SK-N-SH (cell line): ENCODE data around the gene BAZ1A. TPM values are rescaled to one million over a fixed set of nuclear protein-coding genes. Genes with fewer than 3 reads are reported as not detected.

ENCODE experiments used
- CTCF ChIA-PET: fragments of 300-600, 350-600 bp; formaldehyde crosslinking; extraction: SDS; loops from one replicate; lab custom pipeline; 2021; lab: Yijun Ruan, JAX
- POLR2A ChIA-PET: fragments of 350-600 bp; sonication (Branson Sonifier 250); formaldehyde crosslinking; extraction: SDS; loops from one replicate; lab custom pipeline; 2020; ENCODE audit warnings: antibody characterized with exemption, inconsistent platforms; lab: Yijun Ruan, JAX
- DNase-seq: peaks from one replicate; pipeline ENCODE4 v3.0.0; 2012
- H2AFZ ChIP-seq: fragments of 200-600 bp; sonication (generic); 2 replicates; pipeline ENCODE4 v1.8.1; 2016; ENCODE audit warnings: antibody characterized with exemption, mild to moderate bottlenecking, low read depth
- H3F3A ChIP-seq: fragments of 200-600 bp; sonication (generic); replicated peaks from 2 replicates; pipeline ENCODE3; 2016; ENCODE audit warnings: antibody characterized with exemption, mild to moderate bottlenecking; ENCODE audit not compliant: insufficient read depth
- H3K27ac ChIP-seq, 2 experiments: fragments of 200-500 bp in 1 of 2; fragments of 200-600 bp in 1 of 2; sonication (Bioruptor generic) in 1 of 2; sonication (generic), shearing (Covaris generic) in 1 of 2; 2 replicates each; pipeline versions ENCODE4 v1.5.1 to v1.6.1; 2014 to 2016; ENCODE audit warnings: low read depth in 2 of 2, inconsistent platforms in 1 of 2, low read length in 1 of 2, mild to moderate bottlenecking in 1 of 2, mixed read lengths in 1 of 2
- H3K27me3 ChIP-seq: fragments of 200-600 bp; sonication (generic), shearing (Covaris generic); 2 replicates; pipeline ENCODE4 v1.6.1; 2016; ENCODE audit warnings: mixed run types; ENCODE audit not compliant: insufficient read depth
- H3K36me3 ChIP-seq, 2 experiments: fragments of 200-500 bp in 1 of 2; fragments of 200-600 bp in 1 of 2; sonication (Bioruptor generic) in 1 of 2; sonication (generic) in 1 of 2; replicated peaks in 1 of 2; 2 replicates each; pipeline versions ENCODE3 to v1.5.1; 2014 to 2016; ENCODE audit warnings: low read length in 1 of 2, mild to moderate bottlenecking in 1 of 2; ENCODE audit not compliant: insufficient read depth in 2 of 2, control insufficient read depth in 1 of 2
- H3K4me1 ChIP-seq, 2 experiments: fragments of 200-500 bp in 1 of 2; fragments of 200-600 bp in 1 of 2; sonication (Bioruptor generic) in 1 of 2; sonication (generic), shearing (Covaris generic) in 1 of 2; 2 replicates each; pipeline versions ENCODE4 v1.5.1 to v1.6.1; 2014 to 2016; ENCODE audit warnings: low read depth in 1 of 2, low read length in 1 of 2, mixed run types in 1 of 2; ENCODE audit not compliant: insufficient read depth in 2 of 2, control insufficient read depth in 1 of 2
- H3K4me2 ChIP-seq: fragments of 200-600 bp; sonication (generic), shearing (Covaris generic); 2 replicates; pipeline ENCODE4 v1.6.1; 2017; ENCODE audit warnings: mixed run types
- H3K4me3 ChIP-seq, 2 experiments: fragments of 200-500 bp in 1 of 2; fragments of 200-600 bp in 1 of 2; sonication (Bioruptor generic) in 1 of 2; sonication (generic), shearing (Covaris generic) in 1 of 2; 2 replicates each; pipeline versions ENCODE4 v1.5.1 to v1.8.1; 2014 to 2016; ENCODE audit warnings: low read depth in 2 of 2, inconsistent platforms in 1 of 2, low read length in 1 of 2, mild to moderate bottlenecking in 1 of 2, mixed read lengths in 1 of 2, moderate library complexity in 1 of 2
- H3K79me2 ChIP-seq: fragments of 200-600 bp; sonication (generic); 2 replicates; pipeline ENCODE4 v1.8.1; 2017; ENCODE audit warnings: mild to moderate bottlenecking; ENCODE audit not compliant: insufficient read depth
- H3K9ac ChIP-seq: fragments of 200-600 bp; sonication (generic); 2 replicates; pipeline ENCODE4 v1.6.1; 2017; ENCODE audit warnings: mixed run types
- H3K9me2 ChIP-seq: fragments of 200-600 bp; sonication (generic); 2 replicates; pipeline ENCODE4 v1.6.1; 2017; ENCODE audit warnings: mixed run types
- H3K9me3 ChIP-seq: fragments of 200-600 bp; sonication (generic); 2 replicates; pipeline ENCODE4 v1.6.1; 2017; ENCODE audit warnings: mixed run types, mild to moderate bottlenecking, moderate library complexity
- H4K20me1 ChIP-seq: fragments of 200-600 bp; sonication (generic); 2 replicates; pipeline ENCODE4 v1.6.1; 2017; ENCODE audit warnings: mild to moderate bottlenecking, mixed run types; ENCODE audit not compliant: insufficient read depth
- CHD2 ChIP-seq: fragments of 150-350 bp; IDR thresholded peaks from 2 replicates; pipeline ENCODE4 v1.6.1; 2018; ENCODE audit warnings: low read length; ENCODE audit not compliant: partially characterized antibody
- ELF1 ChIP-seq: IDR thresholded peaks from 2 replicates; pipeline ENCODE4 v1.4.0; 2012
- FOSL2 ChIP-seq: IDR thresholded peaks from 2 replicates; pipeline ENCODE4 v1.4.0; 2012; ENCODE audit warnings: low read depth, mild to moderate bottlenecking, moderate library complexity, borderline replicate concordance
- FOXJ3 ChIP-seq: sonication (generic); formaldehyde crosslinking; IDR thresholded peaks from 2 replicates; pipeline ENCODE4 v1.5.1; 2020; ENCODE audit warnings: mild to moderate bottlenecking, missing genetic modification reagents
- FOXM1 ChIP-seq: IDR thresholded peaks from 2 replicates; pipeline ENCODE4 v1.4.0; 2012; ENCODE audit warnings: low read depth, mild to moderate bottlenecking
- GATA2 ChIP-seq: sonication (generic); formaldehyde crosslinking; IDR thresholded peaks from 2 replicates; pipeline ENCODE4 v1.5.0; 2020; ENCODE audit warnings: mild to moderate bottlenecking, missing genetic modification reagents
- MAX ChIP-seq: IDR thresholded peaks from 2 replicates; pipeline ENCODE4 v1.4.0; 2012; ENCODE audit warnings: low read depth
- MEF2A ChIP-seq: IDR thresholded peaks from 2 replicates; pipeline ENCODE4 v1.4.0; 2012; ENCODE audit warnings: low read depth, borderline replicate concordance
- MXI1 ChIP-seq: IDR thresholded peaks from 2 replicates; pipeline ENCODE4 v1.6.1; 2012; ENCODE audit warnings: mild to moderate bottlenecking, low read depth, low read length, improper control_type of control experiment
- NFIC ChIP-seq: IDR thresholded peaks from 2 replicates; pipeline ENCODE4 v1.4.0; 2012; ENCODE audit warnings: borderline replicate concordance
- NRF1 ChIP-seq: IDR thresholded peaks from 2 replicates; pipeline ENCODE4 v1.6.1; 2012; ENCODE audit warnings: low read depth, mild to moderate bottlenecking, low read length
- POLR2AphosphoS5 ChIP-seq: IDR thresholded peaks from 2 replicates; pipeline ENCODE4 v1.6.1; 2012; ENCODE audit warnings: low read depth, low read length
- RCOR1 ChIP-seq: fragments of 150-350 bp; IDR thresholded peaks from 2 replicates; pipeline ENCODE4 v1.6.1; 2017; ENCODE audit warnings: antibody characterized with exemption, low read length
- RFX5 ChIP-seq: IDR thresholded peaks from 2 replicates; pipeline ENCODE4 v1.6.1; 2012; ENCODE audit warnings: mild to moderate bottlenecking, improper control_type of control experiment, low read length
- TEAD4 ChIP-seq: IDR thresholded peaks from 2 replicates; pipeline ENCODE4 v1.4.0; 2012; ENCODE audit warnings: mild to moderate bottlenecking, borderline replicate concordance; ENCODE audit not compliant: insufficient read depth
- USF1 ChIP-seq: IDR thresholded peaks from 2 replicates; pipeline ENCODE4 v1.4.0; 2012; ENCODE audit warnings: low read depth, borderline replicate concordance
- USF2 ChIP-seq: fragments of 150-350 bp; IDR thresholded peaks from 2 replicates; pipeline ENCODE4 v1.6.1; 2017; ENCODE audit warnings: antibody characterized with exemption, low read length, low read depth, borderline replicate concordance
- YY1 ChIP-seq: IDR thresholded peaks from 2 replicates; pipeline ENCODE4 v1.4.0; 2012; ENCODE audit warnings: low read depth, mild to moderate bottlenecking
- WGBS: methylation state at CpG from one replicate; pipeline ENCODE4 v1.1.6; 2017; ENCODE audit warnings: low lambda C conversion rate; 5-methylcytosine and 5-hydroxymethylcytosine counted together
- polyA plus RNA-seq, 3 experiments: library from polyadenylated mRNA; depleted of rRNA; stranded (reverse); fragments of >200 nt; gene quantifications; 2 replicates each; pipeline ENCODE4 v1.2.3, GENCODE V29; 2012

BAZ1A gene
- polyA plus RNA-seq, 1 of the 3 experiments (the other 2 are of a cell fraction): 17.4 TPM

- H2AFZ ChIP-seq: no peak overlapping the region
- H3K4me3 ChIP-seq: no peak overlapping the region
- peaks cover under 1 to 3% of the 10 kb centered on the region in 2 experiments; a peak in 2 of 4 replicates for H3K4me1 ChIP-seq
- ChIA-PET CTCF (no interaction called here), POLR2A (no interaction called here)
- peaks cover 94% of the 10 kb centered on the region for H3K79me2 ChIP-seq
- no peak overlapping the region for H3K27ac ChIP-seq
- no peaks in the 10 kb centered on the region for H3K9me2 ChIP-seq
- peak; percentile 56 for DNase-seq
- peaks cover 3 to 12% of the 10 kb centered on the region in 2 experiments for H3K36me3 ChIP-seq
- no peak overlapping the region for H3K9ac ChIP-seq
- 66% methylated on average over 5 of the region's 5 CpGs for WGBS
- no peaks in the 10 kb centered on the region for H3K27me3 ChIP-seq
- TF ChIP-seq USF1: no peak
- TF ChIP-seq RCOR1: peak; percentile 52
- TF ChIP-seq, all 33 proteins: peak for 1
- peaks cover 2% of the 10 kb centered on the region for H3F3A ChIP-seq
- no peak overlapping the region for H3K4me2 ChIP-seq
- peaks cover 25% of the 10 kb centered on the region for H4K20me1 ChIP-seq
- H3K9me3 ChIP-seq: no peaks in the 10 kb centered on the region
Measured at GRCh38 chr14:34867199-34867598, 8.0 kb downstream of the BAZ1A start.

- Histone ChIP-seq H3K79me2 (peaks cover 90% of the 10 kb centered on the region), H3K36me3 (peaks cover 7 to 13% of the 10 kb centered on the region in 2 experiments)
- ChIA-PET POLR2A (no interaction called here), CTCF (no interaction called here)
- TF ChIP-seq ELF1 (no peak), TEAD4 (no peak), CHD2 (no peak), FOSL2 (no peak), MXI1 (no peak), FOXM1 (no peak), USF2 (no peak), MAX (no peak), MEF2A (no peak), FOXJ3 (CRISPR knock-in tag) (no peak), RFX5 (no peak), NRF1 (no peak), NFIC (no peak), USF1 (no peak), POLR2AphosphoS5 (no peak), YY1 (no peak), GATA2 (CRISPR knock-in tag) (no peak)
- TF ChIP-seq, all 33 proteins: peak for 0
- Histone ChIP-seq H3K4me2 (no peak overlapping the region), H3K4me3 (no peak overlapping the region), H2AFZ (no peak overlapping the region), H3F3A (peaks cover 6% of the 10 kb centered on the region), H3K9me2 (no peaks in the 10 kb centered on the region), H3K4me1 (peaks cover 0 to 3% of the 10 kb centered on the region in 2 experiments; a peak in 1 of 4 replicates), H3K9ac (no peak overlapping the region), H4K20me1 (peaks cover 16% of the 10 kb centered on the region), H3K9me3 (no peaks in the 10 kb centered on the region), H3K27ac (no peak overlapping the region), H3K27me3 (no peaks in the 10 kb centered on the region)
- no peak for DNase-seq
- 97% methylated on average over 13 of the region's 13 CpGs for WGBS
Measured at GRCh38 chr14:34865889-34866574, 9.1 kb downstream of the BAZ1A start.
